Mucosa of descending colon (tissue), 3 donors: Measurements from ENCODE around the gene ABCE1. TPM values are rescaled to one million over a fixed set of nuclear protein-coding genes. Genes with fewer than 3 reads are reported as not detected.

ENCODE experiments used
- ATAC-seq: fragments of 200-7000 bp; cut with Tn5 transposase; one replicate; pipeline ENCODE4 v1.9.1; 2020; ENCODE audit warnings: mild to moderate bottlenecking, moderate library complexity
- DNase-seq, 3 donors: peaks; one replicate each; pipeline ENCODE4 v3.0.0-alpha.2; 2020
- H3K36me3 ChIP-seq: fragments of 200-600 bp; one replicate; pipeline ENCODE4 v1.8.0; 2021; ENCODE audit warnings: low read depth, mild to moderate bottlenecking
- H3K4me1 ChIP-seq: fragments of 200-600 bp; one replicate; pipeline ENCODE4 v1.8.0; 2021; ENCODE audit warnings: low read depth, mild to moderate bottlenecking
- H3K4me3 ChIP-seq: fragments of 200-600 bp; one replicate; pipeline ENCODE4 v1.8.0; 2021; ENCODE audit warnings: mild to moderate bottlenecking
- H3K9me3 ChIP-seq: fragments of 200-600 bp; one replicate; pipeline ENCODE4 v1.8.0; 2021; ENCODE audit warnings: mild to moderate bottlenecking
- CTCF ChIP-seq: fragments of 200-600 bp; IDR thresholded peaks from one replicate; pipeline ENCODE4 v1.8.0; 2022; ENCODE audit warnings: antibody characterized with exemption, mild to moderate bottlenecking
- intact Hi-C, 2 donors: fragments of 100-400 bp; cut with DNase I in 1 of 2; cut with micrococcal nuclease in 1 of 2; formaldehyde crosslinking; loops; one replicate each; pipeline versions ENCODE4 v1.11.0 to v1.11.1; 2022; cut with DNase I, micrococcal nuclease
- total RNA-seq, 3 donors: library from RNA; stranded (reverse); fragmentation: NEBNext Ultra II Directional in 2 of 3; extraction: Animal tissue kit (Norgen Biotek cat#: 25700) in 2 of 3; gene quantifications; one replicate each; pipeline versions ENCODE4 v1.2.1 to v1.2.4, GENCODE V29; 2021 to 2023
- donor health status: DM: no; HTN: no; CAD: no; lungs with moderate emphysema.
- donor health status: DM: no; HTN: no; CAD: no.
- donor health status: DM: no; HTN: yes; CAD: no.

ABCE1 gene
- total RNA-seq, 3 donors from 2014 or later = 23.6 to 29.1 (median 25.1) TPM

- Histone ChIP-seq H3K4me1 (no peaks in the 10 kb centered on the region), H3K36me3 (no peaks in the 10 kb centered on the region), H3K4me3 (no peak overlapping the region), H3K9me3 (no peaks in the 10 kb centered on the region)
- no peak for TF ChIP-seq CTCF
- intact Hi-C loops = no loop called here
- DNase-seq = no peak
- no peak for ATAC-seq
These were observed 39.9 kb upstream of the ABCE1 start for GRCh38 chr4:145058256-145058655.

GRCh38 chr4:145061318-145061920, 36.7 kb upstream of the ABCE1 start:
- Histone ChIP-seq H3K4me3 (no peak overlapping the region), H3K9me3 (no peaks in the 10 kb centered on the region), H3K4me1 (no peaks in the 10 kb centered on the region), H3K36me3 (no peaks in the 10 kb centered on the region)
- intact Hi-C loops = no loop called here
- DNase-seq = no peak
- TF ChIP-seq CTCF = peak; percentile 18
- peak; percentile 76 for ATAC-seq

- no peaks in the 10 kb centered on the region for H3K36me3 ChIP-seq
- intact Hi-C loops = no loop called here
- TF ChIP-seq CTCF = no peak
- H3K9me3 ChIP-seq = no peaks in the 10 kb centered on the region
- DNase-seq (no peak), ATAC-seq (peak; percentile 78)
- H3K4me1 ChIP-seq = no peaks in the 10 kb centered on the region
- no peak overlapping the region for H3K4me3 ChIP-seq
These were observed 32.0 kb upstream of the ABCE1 start for GRCh38 chr4:145066063-145066501.

GRCh38 chr4:145069361-145069760, 28.8 kb upstream of the ABCE1 start:
- DNase-seq (no peak), ATAC-seq (no peak)
- TF ChIP-seq CTCF = no peak
- Histone ChIP-seq H3K9me3 (no peaks in the 10 kb centered on the region), H3K4me1 (no peaks in the 10 kb centered on the region), H3K36me3 (no peaks in the 10 kb centered on the region), H3K4me3 (no peak overlapping the region)
- intact Hi-C loops = no loop called here

- ATAC-seq = no peak
- Histone ChIP-seq H3K36me3 (no peaks in the 10 kb centered on the region), H3K4me3 (no peak overlapping the region), H3K9me3 (no peaks in the 10 kb centered on the region), H3K4me1 (no peaks in the 10 kb centered on the region)
- intact Hi-C loops = no loop called here
- no peak for DNase-seq
- TF ChIP-seq CTCF = no peak
These were observed 26.6 kb upstream of the ABCE1 start for GRCh38 chr4:145071560-145071959.
